CD4-positive, alpha-beta T cell treated with Interleukin-17A for 4 hours (primary cell): Measurements from ENCODE around the gene CRTC1.
A peak's percentile ranks its signal among the peaks of the same experiment; 100 is the strongest.

Source experiments
- DNase-seq: peaks from one replicate; pipeline ENCODE4 v3.0.0-alpha.2; 2020; ENCODE audit warnings: mixed read lengths

CRTC1 gene

GRCh38 chr19:18788529-18789421, 105.3 kb downstream of the CRTC1 start:
- DNase-seq, result no peak

GRCh38 chr19:18789422-18789869, 106.0 kb downstream of the CRTC1 start:
- no peak for DNase-seq

GRCh38 chr19:18789883-18790565, 106.5 kb downstream of the CRTC1 start:
- peak; percentile 55 for DNase-seq

- no peak for DNase-seq
Measured at GRCh38 chr19:18790566-18791314, 107.3 kb downstream of the CRTC1 start, which contains the start of gene COMP. TSS of gene COMP (minus strand) at chr19:18791305. CDS start at chr19:18791269, 36 bp downstream.

- no peak for DNase-seq
Measured at GRCh38 chr19:18791315-18791678, 107.8 kb downstream of the CRTC1 start.

GRCh38 chr19:18792661-18793060, 109.2 kb downstream of the CRTC1 start:
- DNase-seq, result no peak

GRCh38 chr19:18793144-18794028, 109.9 kb downstream of the CRTC1 start:
- DNase-seq, result no peak

GRCh38 chr19:18794029-18794313, 110.5 kb downstream of the CRTC1 start:
- DNase-seq, result no peak

- no peak for DNase-seq
Measured at GRCh38 chr19:18794692-18795091, 111.2 kb downstream of the CRTC1 start.

- DNase-seq, result no peak
Measured at GRCh38 chr19:18795540-18795939, 112.1 kb downstream of the CRTC1 start.

GRCh38 chr19:18796239-18796638, 112.8 kb downstream of the CRTC1 start:
- no peak for DNase-seq

- no peak for DNase-seq
Measured at GRCh38 chr19:18798384-18799352, 115.2 kb downstream of the CRTC1 start.

GRCh38 chr19:18799389-18799970, 116.0 kb downstream of the CRTC1 start:
- DNase-seq, result no peak

- DNase-seq, result no peak
Measured at GRCh38 chr19:18800079-18800478, 116.6 kb downstream of the CRTC1 start.

- no peak for DNase-seq
Measured at GRCh38 chr19:18800636-18801035, 117.2 kb downstream of the CRTC1 start.

- no peak for DNase-seq
Measured at GRCh38 chr19:18802354-18802753, 118.9 kb downstream of the CRTC1 start.

- no peak for DNase-seq
Measured at GRCh38 chr19:18803550-18804138, 120.2 kb downstream of the CRTC1 start.

GRCh38 chr19:18804139-18804601, 120.7 kb downstream of the CRTC1 start:
- DNase-seq, result no peak

- no peak for DNase-seq
Measured at GRCh38 chr19:18804643-18805042, 121.2 kb downstream of the CRTC1 start.

GRCh38 chr19:18807861-18808331, 124.4 kb downstream of the CRTC1 start:
- no peak for DNase-seq
